Psoas muscle (tissue), 8 donors: ENCODE data around the gene TAOK3. TPM values are rescaled to one million over a fixed set of nuclear protein-coding genes. Genes with fewer than 3 reads are reported as not detected.
A peak's percentile ranks its signal among the peaks of the same experiment; 100 is the strongest.

Experiments
- ATAC-seq, 4 donors: fragments of 200-7000 bp; cut with Tn5 transposase; one replicate each; pipeline ENCODE4 v1.9.1; 2020; ENCODE audit warnings: moderate library complexity in 3 of 4, mild to moderate bottlenecking in 2 of 4
- DNase-seq, 2 donors: peaks; one replicate each; pipeline ENCODE4 v3.0.0-alpha.2; 2020
- H3K27ac ChIP-seq: fragments of 200-600 bp; one replicate; pipeline ENCODE4 v1.8.0; 2022
- H3K27me3 ChIP-seq, 3 donors: fragments of 200-600 bp in 1 of 3; one replicate each; pipeline versions ENCODE4 v1.6.1 to v1.8.0; 2013 to 2022; ENCODE audit warnings: low read length in 2 of 3, mild to moderate bottlenecking in 2 of 3, moderate library complexity in 1 of 3; ENCODE audit not compliant: insufficient read depth in 3 of 3
- H3K36me3 ChIP-seq, 2 donors: fragments of 200-600 bp in 1 of 2; one replicate each; pipeline versions ENCODE4 v1.6.1 to v1.8.0; 2013 to 2022; ENCODE audit warnings: low read depth in 1 of 2, mild to moderate bottlenecking in 1 of 2, moderate library complexity in 1 of 2; ENCODE audit not compliant: insufficient read depth in 1 of 2
- H3K4me1 ChIP-seq: fragments of 200-600 bp; one replicate; pipeline ENCODE4 v1.8.0; 2022
- H3K4me3 ChIP-seq: fragments of 200-600 bp; one replicate; pipeline ENCODE4 v1.8.0; 2022; ENCODE audit warnings: mild to moderate bottlenecking
- H3K9me3 ChIP-seq: fragments of 200-600 bp; one replicate; pipeline ENCODE4 v1.8.0; 2022
- CTCF ChIP-seq: fragments of 200-600 bp; IDR thresholded peaks from one replicate; pipeline ENCODE4 v1.8.0; 2022; ENCODE audit warnings: antibody characterized with exemption
- WGBS, 3 donors: extraction: QIAGEN DNeasy Blood & Tissue Kit; methylation state at CpG; one replicate each; pipeline versions ENCODE4 v1.1.6 to v1.1.7; 2013; 5-methylcytosine and 5-hydroxymethylcytosine counted together
- intact Hi-C, 2 donors: fragments of 100-400 bp; cut with DNase I; formaldehyde crosslinking; loops; one replicate each; pipeline versions ENCODE4 v1.11.0 to v1.14.2; 2022
- polyA plus RNA-seq, 3 donors: library from polyadenylated mRNA; stranded (reverse); fragments of 200-250 nt; gene quantifications; one replicate each; pipeline ENCODE4 v1.2.3, GENCODE V29; 2013
- total RNA-seq, 4 donors: library from RNA; stranded (reverse); fragmentation: NEBNext Ultra II Directional in 2 of 4; extraction: Animal tissue kit (Norgen Biotek cat#: 25700) in 2 of 4; gene quantifications; one replicate each; pipeline versions ENCODE4 v1.2.1 to v1.2.4, GENCODE V29; 2021 to 2023
- donor health status: healthy with polysubstance abuse.
- donor health status: DM: no; HTN: no; CAD: no; lungs with moderate emphysema.
- donor health status: Bipolar disorder and iron deficiency.
- donor health status: healthy.
- donor health status: DM: yes; HTN: yes; CAD: no.
- donor health status: DM: no; HTN: no; CAD: no.
- donor health status: DM: no; HTN: no; CAD: no.
- donor health status: DM: yes; HTN: yes; CAD: no.

TAOK3 gene
- total and polyA plus RNA-seq, 7 donors = 6.5 to 22.2 (median 18.2) TPM

GRCh38 chr12:118120579-118121363, 251.9 kb downstream of the TAOK3 start:
- peaks cover 10% of the 10 kb centered on the region for H3K4me1 ChIP-seq
- ATAC-seq (peak; percentile 74 to 93 (median 85)), DNase-seq (peak; percentile 73 to 85)
- H3K27me3 ChIP-seq = no peaks in the 10 kb centered on the region
- peaks cover 0 to 2% of the 10 kb centered on the region in 2 donors for H3K36me3 ChIP-seq
- TF ChIP-seq CTCF = peak; percentile 71
- intact Hi-C loops = loop anchor here (2.0 to 10.0 kb wide), 2 partner anchors 250 to 254 kb away; partner anchors contain the start of genes SUDS3 (in 1 of the 2) and TAOK3 (in 1 of the 2)
- 26 to 36% (median 30%) methylated on average over 8 of the region's 8 CpGs for WGBS, 3 donors
- no peak overlapping the region for H3K4me3 ChIP-seq
- no peaks in the 10 kb centered on the region for H3K9me3 ChIP-seq
- peak overlapping the region; percentile 58 for H3K27ac ChIP-seq

- no peaks in the 10 kb centered on the region for H3K9me3 ChIP-seq
- ATAC-seq (no peak), DNase-seq (no peak)
- no peak overlapping the region for H3K27ac ChIP-seq
- peaks cover 10% of the 10 kb centered on the region for H3K4me1 ChIP-seq
- no peak overlapping the region for H3K4me3 ChIP-seq
- 83 to 86% (median 85%) methylated on average over 10 of the region's 10 CpGs for WGBS, 3 donors
- intact Hi-C loops = no loop called here
- H3K36me3 ChIP-seq = peaks cover 0 to 2% of the 10 kb centered on the region in 2 donors
- no peak for TF ChIP-seq CTCF
- H3K27me3 ChIP-seq = no peaks in the 10 kb centered on the region
Measured at GRCh38 chr12:118119449-118119879, 253.2 kb downstream of the TAOK3 start.

GRCh38 chr12:118109088-118109487, 263.6 kb downstream of the TAOK3 start:
- no peak overlapping the region for H3K4me3 ChIP-seq
- H3K27me3 ChIP-seq = no peaks in the 10 kb centered on the region
- WGBS, 3 donors = 76 to 89% (median 80%) methylated on average over 1 of the region's 1 CpG
- DNase-seq (no peak), ATAC-seq (no peak)
- intact Hi-C loops = no loop called here
- H3K36me3 ChIP-seq = no peaks in the 10 kb centered on the region
- H3K9me3 ChIP-seq = no peaks in the 10 kb centered on the region
- TF ChIP-seq CTCF = no peak
- no peaks in the 10 kb centered on the region for H3K4me1 ChIP-seq
- no peak overlapping the region for H3K27ac ChIP-seq

- intact Hi-C loops = no loop called here
- peaks cover 2% of the 10 kb centered on the region for H3K4me1 ChIP-seq
- no peak overlapping the region for H3K27ac ChIP-seq
- H3K27me3 ChIP-seq = no peaks in the 10 kb centered on the region
- no peak overlapping the region for H3K4me3 ChIP-seq
- H3K9me3 ChIP-seq = no peaks in the 10 kb centered on the region
- ATAC-seq = no peak
- DNase-seq = no peak
- 85 to 96% (median 89%) methylated on average over 8 of the region's 8 CpGs for WGBS, 3 donors
- no peaks in the 10 kb centered on the region for H3K36me3 ChIP-seq
- TF ChIP-seq CTCF = no peak
Measured at GRCh38 chr12:118107694-118108093, 265.0 kb downstream of the TAOK3 start.
